ENCODE measurements around the gene MAPKBP1.
"Not testable (repeated sequence)": the region's sequence is repeated elsewhere in the genome, so short reads cannot be mapped to it uniquely, and the experiment has no call there.

The MAPKBP1 gene

GRCh38 chr15:41825572-41826535 is 51.6 kb downstream of the MAPKBP1 start:
- no peak for FAIRE-seq
- DNase-seq (ENCODE audit: low spot score) = no peak

GRCh38 chr15:41827290-41827879 is 53.1 kb downstream of the MAPKBP1 start:
- no peak for FAIRE-seq
- no peak for DNase-seq (ENCODE audit: low spot score)

- DNase-seq (ENCODE audit: low spot score) (peak; percentile 62), FAIRE-seq (no peak)
Observed at GRCh38 chr15:41827880-41828806, 53.9 kb downstream of the MAPKBP1 start, which contains the start of gene JMJD7. Gene JMJD7 (plus strand): TSS chr15:41828092. CDS start chr15:41828125, 33 bp downstream.

- no peak for FAIRE-seq
- DNase-seq (ENCODE audit: low spot score) = no peak
Observed at GRCh38 chr15:41828807-41829141, 54.5 kb downstream of the MAPKBP1 start.

- FAIRE-seq = no peak
- DNase-seq (ENCODE audit: low spot score) = no peak
Observed at GRCh38 chr15:41829959-41830646, 55.8 kb downstream of the MAPKBP1 start.

GRCh38 chr15:41831291-41831690 is 57.0 kb downstream of the MAPKBP1 start:
- DNase-seq (ENCODE audit: low spot score); FAIRE-seq: not testable (repeated sequence)

- no peak for FAIRE-seq
- no peak for DNase-seq (ENCODE audit: low spot score)
Observed at GRCh38 chr15:41832208-41832607, 57.9 kb downstream of the MAPKBP1 start.

- peak; percentile 7 for FAIRE-seq
Observed at GRCh38 chr15:41832875-41833274, 58.6 kb downstream of the MAPKBP1 start.

GRCh38 chr15:41834096-41834495 is 59.8 kb downstream of the MAPKBP1 start:
- FAIRE-seq (no peak), DNase-seq (ENCODE audit: low spot score) (no peak)

More at GRCh38 chr15:41832875-41833274, 58.6 kb downstream of the MAPKBP1 start:
- DNase-seq (ENCODE audit: low spot score) = peak; percentile 66

GRCh38 chr15:41836073-41836472 is 61.8 kb downstream of the MAPKBP1 start:
- no peak for DNase-seq (ENCODE audit: low spot score)
- FAIRE-seq = no peak

GRCh38 chr15:41836713-41837454 is 62.6 kb downstream of the MAPKBP1 start:
- FAIRE-seq (no peak), DNase-seq (ENCODE audit: low spot score) (no peak)

GRCh38 chr15:41838400-41838897 is 64.2 kb downstream of the MAPKBP1 start, which contains the start of gene PLA2G4B:
Gene PLA2G4B (plus strand): TSS chr15:41838847. CDS start chr15:41838914, 67 bp downstream.
- DNase-seq (ENCODE audit: low spot score) = no peak
- FAIRE-seq = no peak

- no peak for FAIRE-seq
Observed at GRCh38 chr15:41839781-41840491, 65.7 kb downstream of the MAPKBP1 start.

GRCh38 chr15:41840673-41841072 is 66.4 kb downstream of the MAPKBP1 start:
- DNase-seq (ENCODE audit: low spot score) = no peak
- FAIRE-seq = no peak

More at GRCh38 chr15:41839781-41840491, 65.7 kb downstream of the MAPKBP1 start:
- no peak for DNase-seq (ENCODE audit: low spot score)

- FAIRE-seq = no peak
- DNase-seq (ENCODE audit: low spot score) = no peak
Observed at GRCh38 chr15:41841131-41841530, 66.8 kb downstream of the MAPKBP1 start.

GRCh38 chr15:41842229-41842628 is 67.9 kb downstream of the MAPKBP1 start:
- FAIRE-seq (no peak), DNase-seq (ENCODE audit: low spot score) (no peak)

- DNase-seq (ENCODE audit: low spot score) = no peak
- no peak for FAIRE-seq
Observed at GRCh38 chr15:41843571-41843970, 69.3 kb downstream of the MAPKBP1 start.

- FAIRE-seq (no peak), DNase-seq (ENCODE audit: low spot score) (no peak)
Observed at GRCh38 chr15:41844814-41845213, 70.5 kb downstream of the MAPKBP1 start.

GRCh38 chr15:41847206-41847605 is 72.9 kb downstream of the MAPKBP1 start:
- FAIRE-seq (no peak), DNase-seq (ENCODE audit: low spot score) (no peak)

Measured in RCC 7860 (cell line).